ENCODE measurements around the gene ITGA5. TPM values are rescaled to one million over a fixed set of nuclear protein-coding genes. Genes with fewer than 3 reads are reported as not detected.

Gene ITGA5
- total and polyA plus RNA-seq, 9 of the 15 experiments (the other 6 are each of a cell fraction or from before 2014, with no cell fraction given), result 9.1 to 82.1 (median 47.4) TPM

- POLR2A ChIA-PET, result no interaction called here
- WGBS (ENCODE audit: insufficient coverage, low coverage, missing lambda C conversion rate), result 86% methylated on average over 5 of the region's 6 CpGs
Measured at GRCh38 chr12:54377797-54378515, 41.1 kb downstream of the ITGA5 start.

More at GRCh38 chr12:54377797-54378515, 41.1 kb downstream of the ITGA5 start:
- H3K4me3 ChIP-seq, result no peak overlapping the region
- no TSS peak for BruUV-seq (replicated peaks)
- H3K9ac ChIP-seq (ENCODE audit: insufficient read depth in 1 of 2, low read depth in 2 of 2, low read length in 2 of 2), result peak overlapping the region in 1 of 2 experiments; percentile 72; a peak in 1 of 4 replicates
- H4K20me1 ChIP-seq (replicated peaks; ENCODE audit: control insufficient read depth, insufficient read depth, low read length), result peaks cover 12% of the 10 kb centered on the region
- FAIRE-seq, result no peak
- H3K4me1 ChIP-seq (replicated peaks in 1 of 2; ENCODE audit: control insufficient read depth in 2 of 2, insufficient read depth in 2 of 2, low read length in 2 of 2), result peaks cover 40 to 47% of the 10 kb centered on the region in 2 experiments; a peak in 4 of 5 replicates
- no peak overlapping the region for H3K27ac ChIP-seq (ENCODE audit: extremely low read depth, low read depth, low read length)
- no peaks in the 10 kb centered on the region for H3K27me3 ChIP-seq (ENCODE audit: control insufficient read depth in 2 of 2, insufficient read depth in 2 of 2, low read length in 2 of 2)
- no peak overlapping the region for H3K4me2 ChIP-seq (ENCODE audit: insufficient read depth, low read length)
- peaks cover 8% of the 10 kb centered on the region for H3K9me1 ChIP-seq (ENCODE audit: control insufficient read depth, insufficient read depth, low read length)
- H3K36me3 ChIP-seq (ENCODE audit: control insufficient read depth, insufficient read depth, low read length), result peaks cover 90% of the 10 kb centered on the region
- no peak for DNase-seq (ENCODE audit: extremely low read depth in 1 of 4, low spot score in 3 of 4)
- CTCF ChIA-PET (ENCODE audit: low intra/inter-chr PET ratio), result interaction anchor here (2.4 to 3.8 kb wide), 2 partner anchors 9 to 41 kb away, joined by 16 to 50 read pairs; no protein-coding TSS in a partner anchor
- no peak overlapping the region for H2AFZ ChIP-seq (ENCODE audit: low read depth, low read length)
- in situ Hi-C loops (cut with MboI), result no loop called here
- H3K79me2 ChIP-seq (ENCODE audit: control insufficient read depth, insufficient read depth, low read length), result peaks cover 48% of the 10 kb centered on the region
- intact Hi-C loops (cut with micrococcal nuclease), result no loop called here
- H3K9me3 ChIP-seq (replicated peaks; ENCODE audit: control insufficient read depth, insufficient read depth, low read depth, low read length), result no peaks in the 10 kb centered on the region
- no peak for ATAC-seq
- TF ChIP-seq ZNF518B (CRISPR knock-in tag; IDR thresholded peaks at IDR 0.05), result no peak
- no peak for TF ChIP-seq NFATC3 (IDR thresholded peaks at IDR 0.05)
- TF ChIP-seq RBFOX2 (IDR thresholded peaks at IDR 0.05; ENCODE audit: low read depth, low read length), result 0 out of 2 replicates have a peak, but pooled peaks have one; percentile 2
- TF ChIP-seq MITF (IDR thresholded peaks at IDR 0.05), result no peak
